ENCODE data around the gene BFSP2.
"Not testable (repeated sequence)": the region's sequence is repeated elsewhere in the genome, so short reads cannot be mapped to it uniquely, and the experiment has no call there.

BFSP2 gene

GRCh38 chr3:133521946-133522345, 122.1 kb downstream of the BFSP2 start:
- no peak overlapping the region for H3K27ac Mint-ChIP-seq
- no peaks in the 10 kb centered on the region for H3K36me3 Mint-ChIP-seq
- no peaks in the 10 kb centered on the region for H3K4me1 Mint-ChIP-seq
- no peaks in the 10 kb centered on the region for H3K27me3 Mint-ChIP-seq
- no peak overlapping the region for H3K4me3 Mint-ChIP-seq
- no peak for DNase-seq
- CTCF ChIA-PET: no interaction called here
- H3K9me3 Mint-ChIP-seq: no peaks in the 10 kb centered on the region

- H3K36me3 Mint-ChIP-seq, H3K4me1 Mint-ChIP-seq, DNase-seq, CTCF ChIA-PET, H3K9me3 Mint-ChIP-seq, H3K4me3 Mint-ChIP-seq, H3K27me3 Mint-ChIP-seq, H3K27ac Mint-ChIP-seq: not testable (repeated sequence)
Observed at GRCh38 chr3:133523758-133524157, 123.9 kb downstream of the BFSP2 start.

Data from activated naive CD4-positive, alpha-beta T cell treated with anti-CD3 and anti-CD28 coated beads, Interleukin-2, amount 10 ng/mL, durations not matched to agents 7 days and 5 days (primary cell).